GM21737 (cell line): ENCODE measurements around the gene SRGAP3.

ENCODE experiments used
- ATAC-seq: cut with Tn5 transposase; IDR thresholded peaks from one replicate; pipeline ENCODE4 v1.9.1; 2021; ENCODE audit warnings: mild to moderate bottlenecking, moderate library complexity; ENCODE audit not compliant: unreplicated experiment

SRGAP3 gene

GRCh38 chr3:9229325-9229724 lies 20.1 kb downstream of the SRGAP3 start:
- ATAC-seq: no peak

- no peak for ATAC-seq
Observed at GRCh38 chr3:9226326-9226725, 23.1 kb downstream of the SRGAP3 start.

GRCh38 chr3:9225268-9225667 lies 24.2 kb downstream of the SRGAP3 start:
- no peak for ATAC-seq

GRCh38 chr3:9224490-9224889 lies 25.0 kb downstream of the SRGAP3 start:
- peak; percentile 94 for ATAC-seq

GRCh38 chr3:9223672-9224071 lies 25.8 kb downstream of the SRGAP3 start:
- no peak for ATAC-seq

- ATAC-seq: no peak
Observed at GRCh38 chr3:9222956-9223639, 26.3 kb downstream of the SRGAP3 start.

GRCh38 chr3:9222049-9222448 lies 27.4 kb downstream of the SRGAP3 start:
- ATAC-seq: no peak

GRCh38 chr3:9218514-9218846 lies 31.0 kb downstream of the SRGAP3 start:
- ATAC-seq: no peak

GRCh38 chr3:9217784-9218513 lies 31.5 kb downstream of the SRGAP3 start:
- no peak for ATAC-seq

- ATAC-seq: no peak
Observed at GRCh38 chr3:9216736-9217135, 32.7 kb downstream of the SRGAP3 start.

GRCh38 chr3:9214599-9214998 lies 34.8 kb downstream of the SRGAP3 start:
- no peak for ATAC-seq

- ATAC-seq: no peak
Observed at GRCh38 chr3:9214185-9214584, 35.3 kb downstream of the SRGAP3 start.

GRCh38 chr3:9213019-9213634 lies 36.3 kb downstream of the SRGAP3 start:
- ATAC-seq: no peak

- no peak for ATAC-seq
Observed at GRCh38 chr3:9211155-9211950, 38.1 kb downstream of the SRGAP3 start.

GRCh38 chr3:9209777-9210176 lies 39.7 kb downstream of the SRGAP3 start:
- ATAC-seq: no peak

GRCh38 chr3:9208605-9209152 lies 40.8 kb downstream of the SRGAP3 start:
- ATAC-seq: no peak

GRCh38 chr3:9207116-9207763 lies 42.2 kb downstream of the SRGAP3 start:
- ATAC-seq: no peak

GRCh38 chr3:9206287-9206686 lies 43.2 kb downstream of the SRGAP3 start:
- no peak for ATAC-seq

- no peak for ATAC-seq
Observed at GRCh38 chr3:9205345-9206143, 43.9 kb downstream of the SRGAP3 start.
